Adipocyte (in vitro differentiated cells): ENCODE results near the gene RABGAP1.

Experiments used
- DNase-seq: peaks from one replicate; pipeline ENCODE4 v3.0.0-alpha.2; 2015; ENCODE audit warnings: low read depth
- H3K27me3 ChIP-seq: replicated peaks from 2 replicates; pipeline ENCODE4 v1.7.0; 2013; ENCODE audit warnings: mild to moderate bottlenecking, low read length, moderate library complexity; ENCODE audit not compliant: control insufficient read depth, insufficient read depth
- H3K36me3 ChIP-seq: 2 replicates; pipeline ENCODE4 v1.7.0; 2013; ENCODE audit warnings: low read length, mild to moderate bottlenecking, moderate library complexity; ENCODE audit not compliant: control insufficient read depth, insufficient read depth, severe bottlenecking
- H3K4me1 ChIP-seq: 2 replicates; pipeline ENCODE4 v1.7.0; 2013; ENCODE audit warnings: mild to moderate bottlenecking, low read length, moderate library complexity; ENCODE audit not compliant: control insufficient read depth, insufficient read depth
- H3K4me3 ChIP-seq: 2 replicates; pipeline ENCODE4 v1.7.0; 2013; ENCODE audit warnings: mild to moderate bottlenecking, low read length, moderate library complexity
- H3K9ac ChIP-seq: 2 replicates; pipeline ENCODE4 v1.7.0; 2013; ENCODE audit warnings: mild to moderate bottlenecking, low read length, moderate library complexity
- H3K9me3 ChIP-seq: 2 replicates; pipeline ENCODE4 v1.7.0; 2013; ENCODE audit warnings: mild to moderate bottlenecking, low read length, moderate library complexity; ENCODE audit not compliant: control insufficient read depth

RABGAP1 gene

DNA sequence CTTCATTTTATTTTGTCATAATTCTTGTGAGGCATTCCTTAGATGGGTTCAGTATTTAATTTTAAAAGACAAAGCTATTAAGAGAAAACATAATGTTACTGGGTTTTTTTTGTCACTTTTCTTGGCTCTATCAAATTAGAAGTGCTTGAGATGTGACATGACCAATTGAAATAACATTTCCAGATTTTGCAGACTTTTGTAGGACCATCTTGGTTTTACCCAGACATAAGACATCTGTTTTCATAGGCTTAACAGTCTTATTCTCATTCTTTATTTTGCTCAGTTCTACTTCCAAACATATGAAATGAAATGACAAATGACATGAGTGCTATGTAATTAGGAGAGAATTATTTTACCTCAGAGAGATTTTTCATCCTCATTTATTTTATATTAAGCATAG, 112.2 kb downstream of the RABGAP1 start:
- Histone ChIP-seq H3K9ac (no peak overlapping the region), H3K4me1 (peaks cover 28% of the 10 kb centered on the region), H3K4me3 (no peak overlapping the region), H3K9me3 (no peaks in the 10 kb centered on the region), H3K27me3 (no peaks in the 10 kb centered on the region), H3K36me3 (peaks cover 15% of the 10 kb centered on the region)
- no peak for DNase-seq

- H3K9me3 ChIP-seq, result no peaks in the 10 kb centered on the region
- H3K36me3 ChIP-seq, result peaks cover 15% of the 10 kb centered on the region
- H3K27me3 ChIP-seq, result no peaks in the 10 kb centered on the region
- H3K9ac ChIP-seq, result no peak overlapping the region
- DNase-seq, result no peak
- no peak overlapping the region for H3K4me3 ChIP-seq
- peaks cover 28% of the 10 kb centered on the region for H3K4me1 ChIP-seq
Measured at GRCh38 chr9:123053711-123054110, 112.9 kb downstream of the RABGAP1 start.

GRCh38 chr9:123058834-123059233, 118.0 kb downstream of the RABGAP1 start:
- H3K4me1 ChIP-seq, result peaks cover 30% of the 10 kb centered on the region
- no peaks in the 10 kb centered on the region for H3K27me3 ChIP-seq
- H3K36me3 ChIP-seq, result peaks cover 15% of the 10 kb centered on the region
- peak; percentile 78 for DNase-seq
- no peak overlapping the region for H3K4me3 ChIP-seq
- no peaks in the 10 kb centered on the region for H3K9me3 ChIP-seq
- H3K9ac ChIP-seq, result peak overlapping the region; percentile 62

GRCh38 chr9:123059472-123060220, 118.8 kb downstream of the RABGAP1 start:
- Histone ChIP-seq H3K9ac (no peak overlapping the region), H3K9me3 (no peaks in the 10 kb centered on the region), H3K27me3 (no peaks in the 10 kb centered on the region), H3K4me3 (no peak overlapping the region), H3K4me1 (peaks cover 33% of the 10 kb centered on the region), H3K36me3 (peaks cover 11% of the 10 kb centered on the region)
- DNase-seq, result no peak

DNA sequence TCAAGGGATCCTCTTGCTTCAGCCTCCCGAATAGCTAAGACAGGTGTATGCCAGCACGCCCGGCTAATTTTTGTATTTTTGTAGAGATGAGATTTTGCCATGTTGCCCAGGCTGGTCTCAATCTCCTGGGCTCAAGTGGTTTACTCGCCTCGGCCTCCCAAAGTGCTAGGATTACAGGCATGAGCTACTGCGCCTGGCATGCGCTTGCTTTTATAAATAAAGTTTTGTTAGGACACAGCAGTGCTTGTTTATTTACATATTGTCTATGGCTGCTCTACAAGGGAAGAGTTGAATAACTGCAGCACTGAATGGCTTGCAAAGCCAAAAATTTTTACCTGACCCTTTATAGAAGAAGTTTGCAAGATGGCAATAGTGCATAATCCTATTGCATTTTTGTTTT, 120.4 kb downstream of the RABGAP1 start:
- DNase-seq, result no peak
- peaks cover 11% of the 10 kb centered on the region for H3K36me3 ChIP-seq
- H3K4me3 ChIP-seq, result no peak overlapping the region
- H3K9me3 ChIP-seq, result no peaks in the 10 kb centered on the region
- no peak overlapping the region for H3K9ac ChIP-seq
- no peaks in the 10 kb centered on the region for H3K27me3 ChIP-seq
- peaks cover 44% of the 10 kb centered on the region for H3K4me1 ChIP-seq

- Histone ChIP-seq H3K9ac (peak overlapping the region; percentile 5), H3K27me3 (no peaks in the 10 kb centered on the region), H3K9me3 (no peaks in the 10 kb centered on the region), H3K4me1 (peaks cover 48% of the 10 kb centered on the region), H3K36me3 (peaks cover 19% of the 10 kb centered on the region), H3K4me3 (no peak overlapping the region)
- no peak for DNase-seq
Measured at GRCh38 chr9:123062351-123063176, 121.7 kb downstream of the RABGAP1 start.

DNA sequence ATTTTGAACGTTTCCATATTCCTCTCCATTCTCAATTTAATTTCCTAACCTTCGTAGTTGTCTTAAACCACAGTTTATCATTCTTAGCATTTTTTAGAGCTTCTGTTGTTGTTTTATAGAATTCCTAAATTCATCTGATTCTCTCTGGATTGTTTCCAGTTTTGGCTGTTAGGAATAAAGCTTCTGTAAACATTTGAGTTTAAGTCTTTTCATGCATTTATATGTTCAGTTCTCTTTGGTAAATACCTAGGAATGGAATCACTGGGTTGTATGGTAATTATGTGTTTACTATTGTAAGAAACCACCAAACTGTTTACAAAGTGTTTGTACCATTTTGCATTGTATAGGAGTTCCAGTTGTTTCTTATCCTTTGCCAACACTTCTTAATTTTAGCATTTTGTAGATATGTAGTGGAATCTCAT, 122.4 kb downstream of the RABGAP1 start:
- H3K9ac ChIP-seq, result no peak overlapping the region
- no peaks in the 10 kb centered on the region for H3K9me3 ChIP-seq
- H3K36me3 ChIP-seq, result peaks cover 19% of the 10 kb centered on the region
- no peak overlapping the region for H3K4me3 ChIP-seq
- H3K27me3 ChIP-seq, result no peaks in the 10 kb centered on the region
- peaks cover 51% of the 10 kb centered on the region for H3K4me1 ChIP-seq
- peak; percentile 78 for DNase-seq

GRCh38 chr9:123063896-123064295, 123.1 kb downstream of the RABGAP1 start:
- H3K4me1 ChIP-seq, result peaks cover 51% of the 10 kb centered on the region
- DNase-seq, result no peak
- H3K9me3 ChIP-seq, result no peaks in the 10 kb centered on the region
- no peak overlapping the region for H3K9ac ChIP-seq
- no peaks in the 10 kb centered on the region for H3K27me3 ChIP-seq
- H3K36me3 ChIP-seq, result peaks cover 19% of the 10 kb centered on the region
- no peak overlapping the region for H3K4me3 ChIP-seq

DNA sequence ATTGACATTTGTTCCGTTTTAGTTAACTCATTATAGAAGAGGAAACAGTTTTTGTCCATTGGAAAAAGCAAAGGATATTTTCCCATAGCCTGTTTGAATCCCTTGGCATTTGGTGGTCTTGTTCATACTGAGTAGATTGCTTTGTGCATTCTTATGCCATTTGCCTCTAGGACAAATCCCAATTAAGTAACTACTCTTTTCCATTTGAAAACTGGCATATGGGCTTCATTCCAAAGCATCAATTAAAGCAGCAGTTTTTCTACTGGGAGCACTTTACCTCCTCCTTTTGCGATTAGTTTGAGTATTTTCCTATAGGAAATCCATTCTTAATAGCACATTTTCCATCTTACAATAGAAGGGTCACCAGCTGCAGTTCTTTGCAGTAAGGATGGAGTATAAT, 123.9 kb downstream of the RABGAP1 start:
- H3K9me3 ChIP-seq, result no peaks in the 10 kb centered on the region
- H3K9ac ChIP-seq, result peak overlapping the region; percentile 40
- no peak for DNase-seq
- peaks cover 57% of the 10 kb centered on the region for H3K4me1 ChIP-seq
- peaks cover 19% of the 10 kb centered on the region for H3K36me3 ChIP-seq
- H3K27me3 ChIP-seq, result no peaks in the 10 kb centered on the region
- no peak overlapping the region for H3K4me3 ChIP-seq

GRCh38 chr9:123065196-123065595, 124.4 kb downstream of the RABGAP1 start:
- H3K27me3 ChIP-seq, result no peaks in the 10 kb centered on the region
- H3K9me3 ChIP-seq, result no peaks in the 10 kb centered on the region
- peaks cover 22% of the 10 kb centered on the region for H3K36me3 ChIP-seq
- H3K9ac ChIP-seq, result peak overlapping the region; percentile 40
- peaks cover 62% of the 10 kb centered on the region for H3K4me1 ChIP-seq
- no peak for DNase-seq
- no peak overlapping the region for H3K4me3 ChIP-seq

- Histone ChIP-seq H3K4me3 (no peak overlapping the region), H3K9ac (no peak overlapping the region), H3K36me3 (peaks cover 37% of the 10 kb centered on the region), H3K4me1 (peaks cover 59% of the 10 kb centered on the region), H3K9me3 (no peaks in the 10 kb centered on the region), H3K27me3 (no peaks in the 10 kb centered on the region)
- DNase-seq, result no peak
Measured at GRCh38 chr9:123067136-123067535, 126.3 kb downstream of the RABGAP1 start.
